GM12878 (cell line): ENCODE data around the gene TBC1D1. TPM values are rescaled to one million over a fixed set of nuclear protein-coding genes. Genes with fewer than 3 reads are reported as not detected.

Experiments used
- ATAC-seq: fragments of 200-7000 bp; cut with Tn5 transposase; 3 replicates; pipeline ENCODE4 v1.9.1; 2020; ENCODE audit warnings: mild to moderate bottlenecking, moderate library complexity
- BruUV-seq: library from RNA; stranded (reverse); fragments of 400-500 nt; replicated peaks from 2 replicates; lab custom pipeline; 2021; lab: Mats Ljungman, UMichigan
- CTCF ChIA-PET: fragments of 300-600 bp; sonication (Branson Sonifier 250); formaldehyde crosslinking; extraction: SDS; loops from one replicate; lab custom pipeline; 2021; ENCODE audit warnings: inconsistent platforms; lab: Yijun Ruan, JAX
- POLR2A ChIA-PET: fragments of 350-600 bp; formaldehyde crosslinking; extraction: SDS; loops from one replicate; lab custom pipeline; 2021; ENCODE audit warnings: inconsistent platforms; lab: Charles Lee
- RAD21 ChIA-PET: fragments of 300-600 bp; sonication (Branson Sonifier 250); formaldehyde crosslinking; loops from one replicate; lab custom pipeline; 2023; ENCODE audit warnings: antibody characterized with exemption; ENCODE audit not compliant: unreplicated experiment; lab: Charles Lee
- SMC1A ChIA-PET: fragments of 300-600 bp; sonication (Branson Sonifier 250); formaldehyde crosslinking; loops from one replicate; lab custom pipeline; 2023; ENCODE audit not compliant: unreplicated experiment, uncharacterized antibody; lab: Charles Lee
- DNase-seq: peaks from one replicate; pipeline ENCODE4 v3.0.0-alpha.2; 2011; ENCODE audit warnings: low read depth, low spot score
- FAIRE-seq: peaks from 3 replicates; lab custom pipeline; 2011; peaks lifted over from hg19 to GRCh38; lab: Jason Lieb, UNC
- H2AFZ ChIP-seq: 2 replicates; pipeline ENCODE4 v1.6.0; 2011; ENCODE audit warnings: low read depth, low read length, control low read depth; ENCODE audit not compliant: control insufficient read depth
- H3K27ac ChIP-seq: 2 replicates; pipeline ENCODE4 v1.5.1; 2011; ENCODE audit warnings: control low read depth; ENCODE audit not compliant: control insufficient read depth, insufficient read depth
- H3K27me3 ChIP-seq, 2 experiments: replicated peaks in 1 of 2; 2 replicates each; pipeline versions ENCODE4 v1.6.0 to v1.6.1; 2011; ENCODE audit warnings: low read length in 1 of 2; ENCODE audit not compliant: control insufficient read depth in 2 of 2, insufficient read depth in 2 of 2
- H3K36me3 ChIP-seq, 2 experiments: 2 replicates each; pipeline ENCODE4 v1.5.1; 2011; ENCODE audit warnings: low read length in 1 of 2; ENCODE audit not compliant: control insufficient read depth in 2 of 2, insufficient read depth in 2 of 2
- H3K4me1 ChIP-seq: 2 replicates; pipeline ENCODE4 v1.6.1; 2011; ENCODE audit warnings: mild to moderate bottlenecking, low read length, moderate library complexity, mixed read lengths; ENCODE audit not compliant: control insufficient read depth, insufficient read depth
- H3K4me2 ChIP-seq: 2 replicates; pipeline ENCODE4 v1.6.0; 2011; ENCODE audit warnings: control low read depth; ENCODE audit not compliant: control insufficient read depth, insufficient read depth
- H3K4me3 ChIP-seq: fragments of 200-600 bp; sonication (generic); 2 replicates; pipeline ENCODE4 v1.5.1; 2016
- H3K79me2 ChIP-seq: 2 replicates; pipeline ENCODE4 v1.6.0; 2011; ENCODE audit warnings: low read length; ENCODE audit not compliant: control insufficient read depth, insufficient read depth
- H3K9ac ChIP-seq: 2 replicates; pipeline ENCODE4 v1.8.0; 2011; ENCODE audit warnings: low read length, control low read depth, mixed read lengths; ENCODE audit not compliant: control insufficient read depth, insufficient read depth
- H3K9me3 ChIP-seq: replicated peaks from 3 replicates; pipeline ENCODE4 v1.5.1; 2011; ENCODE audit warnings: mild to moderate bottlenecking, low read length; ENCODE audit not compliant: control insufficient read depth, insufficient read depth
- H4K20me1 ChIP-seq: 2 replicates; pipeline ENCODE4 v1.6.0; 2011; ENCODE audit not compliant: control insufficient read depth, insufficient read depth
- KLF5 ChIP-seq: fragments of 450-650 bp; IDR thresholded peaks from 2 replicates; pipeline ENCODE4 v1.6.1; 2014; ENCODE audit warnings: mild to moderate bottlenecking; ENCODE audit not compliant: partially characterized antibody
- MTA2 ChIP-seq: fragments of 450-650 bp; IDR thresholded peaks from 2 replicates; pipeline ENCODE4 v1.6.1; 2016; ENCODE audit warnings: low read depth, mild to moderate bottlenecking, moderate library complexity
- MXI1 ChIP-seq: fragments of 150-350 bp; IDR thresholded peaks from 2 replicates; pipeline ENCODE4 v1.6.1; 2011; ENCODE audit warnings: low read depth, mild to moderate bottlenecking, inconsistent platforms, low read length, improper control_type of control experiment
- MYB ChIP-seq: fragments of 150-350 bp; IDR thresholded peaks from 2 replicates; pipeline ENCODE4 v1.6.1; 2014; ENCODE audit warnings: mild to moderate bottlenecking, low read depth, low read length, borderline replicate concordance
- RCOR1 ChIP-seq: conservative IDR thresholded peaks from 2 replicates; pipeline ENCODE4 v1.6.1; 2012; ENCODE audit warnings: low read depth, low read length, improper control_type of control experiment
- RELA ChIP-seq: fragments of 450-650 bp; IDR thresholded peaks from 2 replicates; pipeline ENCODE4 v1.8.0; 2014; ENCODE audit warnings: borderline replicate concordance; ENCODE audit not compliant: partially characterized antibody
- SP1 ChIP-seq: IDR thresholded peaks from one replicate; pipeline ENCODE4 v1.6.1; 2011; ENCODE audit warnings: low read depth, low read length
- STAT3 ChIP-seq: IDR thresholded peaks from 2 replicates; pipeline ENCODE4 v1.6.1; 2011; ENCODE audit warnings: low read depth, low read length, improper control_type of control experiment
- ZBED1 ChIP-seq: IDR thresholded peaks from 2 replicates; pipeline ENCODE4 v1.6.1; 2016; ENCODE audit warnings: borderline replicate concordance
- WGBS: methylation state at CpG from one replicate; pipeline ENCODE4 v1.1.6; 2016; ENCODE audit warnings: low lambda C conversion rate; ENCODE audit not compliant: insufficient replicate concordance, insufficient coverage; ENCODE audit errors: missing lambda C conversion rate; 5-methylcytosine and 5-hydroxymethylcytosine counted together
- in situ Hi-C: fragments of 300-500 bp; cut with MboI; formaldehyde crosslinking; loops from 9 replicates; pipeline ENCODE4 v1.14.3; 2018; ENCODE audit warnings: mixed read lengths
- intact Hi-C: fragments of 100-400 bp; cut with micrococcal nuclease; formaldehyde crosslinking; loops from one replicate; pipeline ENCODE4 v1.14.2; 2022; ENCODE audit not compliant: unreplicated experiment
- polyA plus RNA-seq, 11 experiments: library from polyadenylated mRNA; depleted of rRNA in 4 of 11; unstranded in 6 of 11; stranded (reverse) in 5 of 11; fragments of >200 nt; fragmentation: Nextera tagmentation in 4 of 11; fragmentation: Illumina TruSeq in 1 of 11; extraction: Ambion mirVana in 4 of 11; extraction: Trizol in 1 of 11; gene quantifications; 1 replicate in 1 of 11; 2 replicates in 10 of 11; pipeline versions ENCODE4 v1.2.1 to v1.2.3, GENCODE V29; 2011 to 2016; ENCODE audit warnings: inconsistent platforms in 2 of 11, missing spikeins in 2 of 11, low read depth in 1 of 11
- total RNA-seq, 4 experiments: library from RNA; depleted of rRNA in 3 of 4; stranded (reverse); fragments of >200 nt in 3 of 4; fragmentation: Illumina TruSeq in 1 of 4; extraction: Trizol in 1 of 4; gene quantifications; 2 replicates each; pipeline versions ENCODE4 v1.2.1 to v1.2.3, GENCODE V29; 2013 to 2021
- TF ChIP-seq, protein P1 (sequence below): IDR thresholded peaks from 2 replicates; pipeline ENCODE4 v1.6.1; 2012; ENCODE audit warnings: improper control_type of control experiment, low read depth, low read length; ENCODE audit not compliant: insufficient replicate concordance

The TBC1D1 gene
- total and polyA plus RNA-seq, 10 of the 15 experiments (the other 5 are each of a cell fraction or from before 2014, with no cell fraction given), result 5.3 to 102 (median 57.8) TPM

DNA sequence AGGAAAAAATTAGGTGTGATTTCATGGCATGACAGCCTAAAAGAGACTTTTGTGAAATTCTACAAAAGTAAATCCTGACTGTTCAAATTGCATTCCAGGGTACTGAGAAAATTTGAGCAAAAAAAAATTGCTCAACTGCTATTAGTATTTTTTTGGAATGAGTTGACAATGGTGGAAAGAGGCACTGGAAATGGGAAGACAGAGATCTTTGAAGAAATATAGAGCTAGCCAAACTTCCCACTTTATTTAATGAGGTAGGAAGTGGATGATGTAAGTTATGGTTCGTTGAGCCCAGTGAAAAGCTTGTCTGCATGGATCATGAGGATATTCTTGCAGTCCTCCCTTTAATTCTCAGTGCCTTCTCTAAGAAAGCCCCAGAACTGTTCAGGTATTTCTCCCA lies 253.1 kb downstream of the TBC1D1 start:
- no peak overlapping the region for H3K4me3 ChIP-seq
- H4K20me1 ChIP-seq, result no peaks in the 10 kb centered on the region
- no peak overlapping the region for H2AFZ ChIP-seq
- intact Hi-C loops, result no loop called here
- peaks cover 0 to 5% of the 10 kb centered on the region in 2 experiments; a peak in 2 of 4 replicates for H3K36me3 ChIP-seq
- ATAC-seq, result no peak
- CTCF ChIA-PET, result interaction anchor here (1.1 to 2.0 kb wide), 3 partner anchors 10 to 35 kb away, joined by 3 to 6 read pairs (median 4); no protein-coding TSS in a partner anchor
- H3K27me3 ChIP-seq, result no peaks in the 10 kb centered on the region
- TF ChIP-seq RELA (no peak), MTA2 (no peak), ZBED1 (no peak), STAT3 (no peak)
- WGBS, result 92% methylated on average over 1 of the region's 1 CpG
- RAD21 ChIA-PET, result interaction anchor here (1.6 to 2.1 kb wide), 2 partner anchors 11 to 16 kb away, joined by 6 to 12 read pairs; no protein-coding TSS in a partner anchor
- no peaks in the 10 kb centered on the region for H3K79me2 ChIP-seq
- H3K9me3 ChIP-seq, result no peaks in the 10 kb centered on the region
- peaks cover 4% of the 10 kb centered on the region; the same call in 1 of the 2 replicates for H3K4me1 ChIP-seq
- POLR2A ChIA-PET, result interaction anchor here (0.6 to 1.5 kb wide), 3 partner anchors 12 to 532 kb away, joined by 3 to 6 read pairs (median 3); no protein-coding TSS in a partner anchor
- H3K27ac ChIP-seq, result no peak overlapping the region; the same call in 1 of the 2 replicates
- FAIRE-seq, result no peak
- no TSS peak for BruUV-seq
- DNase-seq, result no peak
- H3K4me2 ChIP-seq, result no peak overlapping the region
- no peak overlapping the region for H3K9ac ChIP-seq
- SMC1A ChIA-PET, result interaction anchor here (0.6 to 5.0 kb wide), 8 partner anchors 8 to 531 kb away, joined by 3 to 35 read pairs (median 5); no protein-coding TSS in a partner anchor
- in situ Hi-C loops, result loop anchor here (25.0 kb wide), 1 partner anchor 1468 kb away; no protein-coding TSS in a partner anchor

DNA sequence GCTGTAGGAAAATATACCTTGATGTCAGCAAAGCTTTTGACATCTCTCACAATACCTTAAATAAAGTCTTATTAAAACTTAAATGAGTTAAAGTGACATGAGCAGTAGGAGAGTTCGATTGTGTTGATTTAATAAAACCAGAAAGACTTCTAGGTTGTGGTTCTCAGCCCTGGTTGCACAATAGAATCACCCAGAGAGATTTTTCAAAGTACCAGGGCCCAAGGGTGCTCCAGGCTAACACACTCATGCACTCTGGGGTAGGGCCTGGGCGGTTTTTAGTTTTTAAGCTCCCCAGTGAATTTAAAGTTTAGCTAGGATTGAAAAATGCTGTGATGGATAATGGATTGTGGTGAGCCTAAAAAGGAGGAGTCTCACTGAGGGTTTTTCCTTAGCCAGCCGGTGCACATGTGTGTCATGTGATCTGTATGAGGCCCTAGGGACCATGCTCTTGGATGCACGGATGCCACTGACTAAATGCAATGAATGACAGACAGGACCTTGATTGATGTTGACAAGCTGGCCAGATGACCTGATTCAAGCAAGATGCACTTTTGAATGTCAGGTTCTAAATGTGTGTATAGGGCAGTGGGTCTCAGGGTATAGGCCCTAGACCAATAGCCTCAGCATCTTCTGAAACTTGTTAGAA lies 254.3 kb downstream of the TBC1D1 start:
- BruUV-seq, result no TSS peak
- RAD21 ChIA-PET, result interaction anchor here (1.6 to 2.1 kb wide), 3 partner anchors 12 to 35 kb away, joined by 6 to 12 read pairs (median 7); no protein-coding TSS in a partner anchor
- 85% methylated on average over 4 of the region's 4 CpGs for WGBS
- Histone ChIP-seq H3K27ac (no peak overlapping the region), H3K36me3 (no peaks in the 10 kb centered on the region; a peak in 1 of 4 replicates), H3K27me3 (no peaks in the 10 kb centered on the region), H3K4me2 (no peak overlapping the region), H3K4me3 (no peak overlapping the region), H4K20me1 (no peaks in the 10 kb centered on the region), H3K9ac (no peak overlapping the region), H3K4me1 (peaks cover 4% of the 10 kb centered on the region; the same call in 1 of the 2 replicates), H2AFZ (no peak overlapping the region), H3K79me2 (no peaks in the 10 kb centered on the region), H3K9me3 (no peaks in the 10 kb centered on the region)
- in situ Hi-C loops (loop anchor here (25.0 kb wide), 1 partner anchor 1467 kb away; no protein-coding TSS in a partner anchor), intact Hi-C loops (no loop called here)
- CTCF ChIA-PET, result interaction anchor here (0.9 to 1.4 kb wide), 3 partner anchors 10 to 34 kb away, joined by 3 to 4 read pairs (median 4); no protein-coding TSS in a partner anchor
- SMC1A ChIA-PET, result interaction anchor here (0.7 to 5.0 kb wide), 9 partner anchors 9 to 530 kb away, joined by 3 to 35 read pairs (median 6); no protein-coding TSS in a partner anchor
- TF ChIP-seq, protein P1, sequence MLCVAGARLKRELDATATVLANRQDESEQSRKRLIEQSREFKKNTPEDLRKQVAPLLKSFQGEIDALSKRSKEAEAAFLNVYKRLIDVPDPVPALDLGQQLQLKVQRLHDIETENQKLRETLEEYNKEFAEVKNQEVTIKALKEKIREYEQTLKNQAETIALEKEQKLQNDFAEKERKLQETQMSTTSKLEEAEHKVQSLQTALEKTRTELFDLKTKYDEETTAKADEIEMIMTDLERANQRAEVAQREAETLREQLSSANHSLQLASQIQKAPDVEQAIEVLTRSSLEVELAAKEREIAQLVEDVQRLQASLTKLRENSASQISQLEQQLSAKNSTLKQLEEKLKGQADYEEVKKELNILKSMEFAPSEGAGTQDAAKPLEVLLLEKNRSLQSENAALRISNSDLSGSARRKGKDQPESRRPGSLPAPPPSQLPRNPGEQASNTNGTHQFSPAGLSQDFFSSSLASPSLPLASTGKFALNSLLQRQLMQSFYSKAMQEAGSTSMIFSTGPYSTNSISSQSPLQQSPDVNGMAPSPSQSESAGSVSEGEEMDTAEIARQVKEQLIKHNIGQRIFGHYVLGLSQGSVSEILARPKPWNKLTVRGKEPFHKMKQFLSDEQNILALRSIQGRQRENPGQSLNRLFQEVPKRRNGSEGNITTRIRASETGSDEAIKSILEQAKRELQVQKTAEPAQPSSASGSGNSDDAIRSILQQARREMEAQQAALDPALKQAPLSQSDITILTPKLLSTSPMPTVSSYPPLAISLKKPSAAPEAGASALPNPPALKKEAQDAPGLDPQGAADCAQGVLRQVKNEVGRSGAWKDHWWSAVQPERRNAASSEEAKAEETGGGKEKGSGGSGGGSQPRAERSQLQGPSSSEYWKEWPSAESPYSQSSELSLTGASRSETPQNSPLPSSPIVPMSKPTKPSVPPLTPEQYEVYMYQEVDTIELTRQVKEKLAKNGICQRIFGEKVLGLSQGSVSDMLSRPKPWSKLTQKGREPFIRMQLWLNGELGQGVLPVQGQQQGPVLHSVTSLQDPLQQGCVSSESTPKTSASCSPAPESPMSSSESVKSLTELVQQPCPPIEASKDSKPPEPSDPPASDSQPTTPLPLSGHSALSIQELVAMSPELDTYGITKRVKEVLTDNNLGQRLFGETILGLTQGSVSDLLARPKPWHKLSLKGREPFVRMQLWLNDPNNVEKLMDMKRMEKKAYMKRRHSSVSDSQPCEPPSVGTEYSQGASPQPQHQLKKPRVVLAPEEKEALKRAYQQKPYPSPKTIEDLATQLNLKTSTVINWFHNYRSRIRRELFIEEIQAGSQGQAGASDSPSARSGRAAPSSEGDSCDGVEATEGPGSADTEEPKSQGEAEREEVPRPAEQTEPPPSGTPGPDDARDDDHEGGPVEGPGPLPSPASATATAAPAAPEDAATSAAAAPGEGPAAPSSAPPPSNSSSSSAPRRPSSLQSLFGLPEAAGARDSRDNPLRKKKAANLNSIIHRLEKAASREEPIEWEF, result no peak
- TF ChIP-seq MYB (no peak), RCOR1 (no peak), KLF5 (no peak), MXI1 (no peak), SP1 (no peak)
- POLR2A ChIA-PET, result interaction anchor here (1.0 to 1.5 kb wide), 2 partner anchors 13 to 67 kb away, joined by 3 to 6 read pairs; no protein-coding TSS in a partner anchor
- FAIRE-seq (no peak), DNase-seq (no peak), ATAC-seq (no peak; the same call in 2 of the 3 replicates)
